Stimulated activated CD4-positive, alpha-beta T cell treated with anti-CD3 and anti-CD28 coated beads, Interleukin-1b, Interleukin-23, amount 100 ng/mL, for 1 hour (primary cell): Measurements from ENCODE around the gene DUS3L.
"Not testable (repeated sequence)": the region's sequence is repeated elsewhere in the genome, so short reads cannot be mapped to it uniquely, and the experiment has no call there.

Experiments used
- DNase-seq, 2 donors: peaks; one replicate each; pipeline ENCODE4 v3.0.0-alpha.2; 2020; ENCODE audit warnings: low read depth in 2 of 2

The DUS3L gene

DNA sequence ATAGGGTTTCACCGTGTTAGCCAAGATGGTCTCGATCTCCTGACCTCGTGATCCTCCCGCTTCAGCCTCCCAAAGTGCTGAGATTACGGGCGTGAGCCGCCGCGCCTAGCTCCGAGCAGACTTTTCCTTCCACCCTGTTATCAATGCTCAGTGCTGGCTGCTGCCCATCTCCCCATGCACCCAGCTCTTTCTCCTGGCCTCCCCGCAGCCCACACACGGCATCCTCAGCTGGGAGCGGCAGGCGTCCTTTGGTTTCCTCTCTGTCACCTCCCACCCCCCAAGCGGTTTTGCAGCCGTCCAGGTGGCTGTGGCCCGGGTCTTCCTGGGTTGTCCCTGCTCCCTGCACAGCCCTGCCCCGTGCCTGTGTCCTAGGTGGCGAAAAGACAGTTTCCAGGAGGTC is 18.5 kb downstream of the DUS3L start:
- DNase-seq, result no peak

DNA sequence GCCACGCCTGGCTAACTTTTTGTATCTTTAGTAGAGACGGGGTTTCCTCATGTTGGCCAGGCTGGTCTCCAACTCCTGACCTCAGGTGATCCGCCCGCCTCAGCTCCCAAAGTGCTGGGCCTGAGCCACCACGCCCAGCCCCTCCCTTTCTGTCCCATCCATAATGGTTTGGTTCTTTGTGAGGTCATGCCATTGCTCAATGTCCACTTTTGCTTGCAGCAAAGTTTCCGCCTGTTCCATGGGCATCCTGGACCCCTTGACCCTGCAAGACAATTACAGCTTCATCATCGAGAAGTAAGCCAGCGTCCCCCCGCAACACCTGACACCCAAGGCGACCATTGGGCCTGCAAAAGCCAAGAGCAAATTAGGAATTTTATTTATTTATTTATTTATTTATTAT is 23.0 kb downstream of the DUS3L start:
- DNase-seq, result no peak

DNA sequence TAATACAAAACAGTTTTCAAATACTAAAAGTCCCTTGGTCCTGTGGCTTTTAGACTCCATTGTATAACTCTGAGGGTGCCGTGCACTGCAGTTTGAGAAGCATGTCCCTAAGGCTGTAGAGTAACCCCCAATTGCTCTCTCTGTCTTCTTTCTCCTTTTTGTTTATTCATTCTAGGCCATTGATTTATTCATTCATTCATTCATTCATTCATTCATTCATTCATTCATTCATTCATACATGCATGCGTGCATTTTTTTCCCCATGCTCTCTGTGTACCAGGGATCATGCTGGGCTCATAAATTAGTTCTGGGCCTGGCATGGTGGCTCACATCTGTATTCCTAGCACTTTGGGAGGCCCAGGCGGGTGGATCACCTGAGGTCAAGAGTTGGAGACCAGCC is 25.7 kb downstream of the DUS3L start:
- DNase-seq, result no peak

DNA sequence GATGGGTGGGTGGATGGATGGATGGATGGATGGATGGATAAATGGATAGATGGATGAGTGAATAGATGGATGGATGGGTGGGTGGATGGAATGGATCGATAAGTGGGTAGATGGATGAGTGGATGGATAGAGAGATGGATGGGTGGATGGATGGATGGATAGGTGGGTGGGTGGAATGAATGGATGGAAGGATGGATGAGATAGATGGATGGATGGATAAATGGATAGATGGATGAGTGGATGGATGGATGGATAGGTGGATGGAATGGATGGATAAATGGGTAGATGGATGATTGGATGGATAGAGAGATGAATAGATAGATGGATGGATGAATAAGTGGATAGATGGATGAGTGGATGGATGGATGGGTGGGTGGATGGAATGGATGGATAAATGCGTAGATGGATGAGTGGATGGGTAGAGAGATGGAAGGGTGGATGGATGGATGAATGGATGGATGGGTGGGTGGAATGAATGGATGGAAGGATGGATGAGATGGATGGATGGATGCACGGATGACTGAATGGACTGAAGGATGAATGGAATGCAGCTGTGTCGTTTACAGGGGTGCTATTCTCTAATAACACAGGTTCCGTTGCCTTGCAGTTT is 28.2 kb downstream of the DUS3L start:
- DNase-seq, result no peak

DNA sequence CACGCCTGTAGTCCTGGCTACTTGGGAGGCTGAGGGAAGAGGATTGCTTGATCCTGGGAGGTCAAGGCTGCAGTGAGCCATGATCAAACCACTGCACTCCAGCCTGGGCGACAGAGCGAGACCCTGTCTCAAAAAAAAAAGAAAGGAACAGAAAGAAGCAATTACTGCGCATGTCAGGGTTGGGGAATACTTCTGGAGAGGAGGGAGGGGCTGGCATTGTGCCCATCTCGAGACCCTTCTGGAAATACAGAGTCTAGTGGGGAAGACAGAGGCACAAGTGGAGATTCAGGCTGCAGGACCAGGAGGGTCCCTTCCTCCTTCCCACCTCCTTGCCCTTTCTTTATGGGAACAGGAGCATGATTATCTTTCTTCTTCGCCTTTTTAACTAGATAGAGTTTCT is 37.2 kb downstream of the DUS3L start:
- DNase-seq, result no peak

DNA sequence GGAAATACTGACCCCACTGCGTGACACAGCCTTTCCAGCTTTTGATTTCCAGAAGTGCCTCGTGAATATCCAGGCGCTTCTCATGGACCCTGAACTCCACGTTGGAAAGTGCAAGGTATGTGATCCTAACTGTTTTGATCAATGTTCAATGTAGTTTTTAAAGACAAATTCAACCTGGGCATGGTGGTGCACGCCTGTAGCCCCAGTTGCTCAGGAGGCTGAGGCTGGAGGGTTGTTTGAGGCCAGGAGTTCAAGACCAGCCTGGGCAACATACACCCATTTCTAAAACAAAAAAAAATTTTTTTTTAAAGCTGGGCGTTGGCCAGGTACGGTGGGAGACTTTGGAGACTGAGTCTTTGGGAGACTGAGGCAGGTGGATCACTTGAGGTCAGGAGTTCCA is 39.3 kb downstream of the DUS3L start:
- DNase-seq, result no peak

DNA sequence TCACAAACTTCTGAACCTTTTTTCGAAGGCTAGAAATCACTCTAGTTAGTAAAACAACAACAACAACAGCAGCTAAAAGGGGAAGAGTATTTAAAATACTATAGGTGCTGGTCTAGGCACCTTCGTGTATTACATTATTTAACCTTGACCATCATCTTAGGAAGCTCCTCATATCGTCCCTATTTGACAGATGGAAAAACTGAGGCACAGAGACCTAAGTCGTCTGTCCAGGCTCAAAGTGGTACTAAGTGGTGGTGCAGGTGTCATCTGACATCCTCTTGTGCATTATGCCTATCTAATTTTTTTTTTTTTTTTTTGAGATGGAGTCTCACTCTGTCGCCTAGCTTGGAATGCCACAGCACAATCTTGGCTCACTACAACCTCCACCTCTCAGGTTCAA is 41.5 kb downstream of the DUS3L start:
- DNase-seq, result no peak

DNA sequence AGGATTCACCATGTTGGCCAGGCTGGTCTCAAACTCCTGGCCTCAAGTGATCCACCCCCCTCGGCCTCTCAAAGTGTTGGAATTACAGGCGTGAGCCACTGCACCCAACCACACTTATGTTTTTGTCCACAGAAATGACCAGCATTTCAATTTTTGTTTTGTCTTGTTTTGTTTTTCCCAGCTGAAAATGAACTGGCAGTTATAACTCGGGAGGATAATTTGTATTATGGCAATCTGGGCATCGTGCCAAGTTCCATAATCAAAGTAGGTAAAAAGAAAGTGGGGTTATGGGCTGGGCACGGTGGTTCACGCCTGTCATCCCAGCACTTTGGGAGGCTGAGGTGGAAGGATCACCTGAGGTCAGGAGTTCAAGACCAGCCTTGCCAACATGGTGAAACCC is 42.0 kb downstream of the DUS3L start:
- not testable (repeated sequence) for DNase-seq

DNA sequence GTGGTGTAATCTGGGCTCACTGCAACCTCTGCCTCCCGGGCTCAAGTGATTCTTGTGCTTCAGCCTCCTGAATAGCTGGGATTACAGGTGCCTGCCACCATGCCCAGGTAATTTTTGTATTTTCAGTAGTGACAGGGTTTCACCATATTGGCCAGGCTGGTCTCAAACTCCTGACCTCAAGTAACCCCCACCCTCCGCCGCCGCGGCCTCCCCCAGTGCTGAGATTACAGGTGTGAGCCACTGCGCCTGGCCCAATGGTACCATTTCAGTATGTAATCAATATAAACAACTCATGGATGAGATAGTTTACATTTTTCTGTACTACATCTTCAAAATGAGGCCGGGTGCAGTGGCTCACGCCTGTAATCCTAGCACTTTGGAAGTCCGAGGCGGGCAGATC is 46.0 kb downstream of the DUS3L start:
- DNase-seq, result not testable (repeated sequence)

DNA sequence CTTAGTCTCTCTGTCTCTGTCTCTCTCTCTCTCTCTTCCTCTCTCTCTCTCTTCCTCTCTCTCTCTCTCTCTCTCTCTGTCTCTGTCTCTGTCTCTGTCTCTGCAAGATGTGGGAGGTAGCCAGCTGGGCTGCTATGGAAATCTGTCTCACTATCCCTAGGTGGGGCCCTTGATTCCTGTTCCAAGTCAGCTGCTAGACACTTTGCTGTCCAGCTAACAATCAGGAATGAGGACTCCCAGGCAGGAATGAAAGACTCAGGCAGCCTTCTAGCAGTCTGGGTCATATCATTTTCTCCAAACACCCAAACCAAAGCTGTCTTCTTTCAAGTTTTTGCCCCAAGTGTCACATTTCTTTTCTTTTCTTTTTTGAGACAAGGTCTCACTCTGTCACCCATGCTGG is 47.3 kb downstream of the DUS3L start:
- no peak for DNase-seq

DNA sequence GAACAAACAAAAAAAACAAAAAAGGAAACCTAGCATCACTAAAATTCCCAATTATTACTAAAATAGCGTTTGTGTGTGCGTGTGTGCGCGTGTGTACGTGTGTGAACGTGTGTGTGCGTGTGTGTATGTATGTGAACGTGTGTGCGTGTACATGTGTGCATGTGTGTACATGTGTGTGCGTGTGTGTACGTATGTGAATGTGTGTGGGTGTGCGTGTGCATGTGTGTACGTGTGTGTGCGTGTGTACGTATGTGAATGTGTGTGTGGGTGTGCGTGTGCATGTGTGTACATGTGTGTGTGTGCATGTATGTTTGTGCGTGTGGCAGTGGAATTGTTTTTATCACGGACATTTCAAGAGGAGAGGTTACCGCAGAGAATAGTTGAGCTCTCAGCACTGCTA is 48.9 kb downstream of the DUS3L start:
- no peak for DNase-seq

DNA sequence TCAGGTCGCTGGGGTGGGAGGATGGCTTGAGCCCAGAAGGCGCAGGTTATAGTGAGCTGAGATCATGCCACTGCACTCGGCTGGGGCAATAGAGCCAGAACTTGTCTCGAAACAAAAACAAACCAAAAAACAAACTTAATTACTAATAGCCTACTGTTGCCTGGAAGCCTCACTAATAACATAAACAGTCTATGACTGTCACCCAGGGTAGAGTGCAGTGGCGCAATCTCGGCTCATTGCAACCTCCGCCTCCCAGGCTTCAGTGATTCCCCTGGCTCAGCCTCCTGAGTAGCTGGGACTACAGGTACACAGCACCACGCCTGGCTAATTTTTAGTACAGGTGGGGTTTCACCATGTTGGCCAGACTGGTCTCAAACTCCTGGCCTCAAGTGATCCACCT is 52.5 kb downstream of the DUS3L start:
- no peak for DNase-seq
